GM23248 (cell line): Measurements from ENCODE around the gene ZNF331.

Source experiments
- EZH2 ChIP-seq: fragments of 200-600 bp; sonication (generic); IDR thresholded peaks from 2 replicates; pipeline ENCODE4 v1.6.1; 2018; ENCODE audit warnings: antibody characterized with exemption, mild to moderate bottlenecking; ENCODE audit not compliant: insufficient read depth, poor library complexity, severe bottlenecking
- EZH2phosphoT487 ChIP-seq: fragments of 200-600 bp; sonication (generic); IDR thresholded peaks from 2 replicates; pipeline ENCODE4 v1.6.1; 2018; ENCODE audit warnings: antibody characterized with exemption, moderate library complexity, mild to moderate bottlenecking, low read depth; ENCODE audit not compliant: insufficient read depth

- TF ChIP-seq EZH2 (no peak), EZH2phosphoT487 (no peak)
These were observed 15.2 kb downstream of the ZNF331 start for GRCh38 chr19:53553156-53553555.
